Body of pancreas (tissue), 4 donors: ENCODE measurements around the gene SPART.

Source experiments
- CTCF ChIP-seq, 7 experiments: fragments of 450-650 bp in 4 of 7; fragments of 200-600 bp in 3 of 7; sonication (generic) in 3 of 7; IDR thresholded peaks; one replicate each; pipeline ENCODE4 v1.5.1; 2016 to 2019; ENCODE audit warnings: antibody characterized with exemption in 7 of 7
- POLR2A ChIP-seq, 3 donors: fragments of 450-650 bp; IDR thresholded peaks; one replicate each; pipeline ENCODE4 v1.6.1; 2016; ENCODE audit warnings: antibody characterized with exemption in 3 of 3, mild to moderate bottlenecking in 2 of 3

GRCh38 chr13:36332986-36333385 is 13.2 kb downstream of the SPART start:
- no peak for TF ChIP-seq CTCF (IDR thresholded peaks at IDR 0.05)
- TF ChIP-seq POLR2A (IDR thresholded peaks at IDR 0.05), result no peak
